ENCODE data around the gene BIK. TPM values are rescaled to one million over a fixed set of nuclear protein-coding genes. Genes with fewer than 3 reads are reported as not detected.
"Not testable (repeated sequence)": the region's sequence is repeated elsewhere in the genome, so short reads cannot be mapped to it uniquely, and the experiment has no call there.

The BIK gene
- total RNA-seq, 1 experiment from 2014 or later = 0.14 TPM

DNA sequence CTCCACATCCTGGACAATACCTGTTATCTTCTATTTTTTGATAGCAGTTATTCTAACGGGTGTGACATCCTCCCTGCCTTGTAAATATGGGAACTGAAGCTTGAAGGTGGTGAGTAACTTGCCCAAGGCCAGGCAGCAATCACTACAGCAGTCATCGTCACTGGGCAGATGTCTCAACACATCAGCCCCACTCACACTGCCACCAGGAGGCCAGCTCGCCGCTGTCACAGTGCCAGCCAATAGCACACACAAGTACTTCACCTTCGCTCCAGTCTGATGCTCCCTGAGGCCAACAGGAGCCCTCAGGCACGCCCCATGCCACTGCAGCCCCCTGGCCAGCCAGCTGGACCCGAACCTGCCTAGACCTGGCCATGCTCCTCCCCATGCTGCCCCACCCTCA lies 16.5 kb upstream of the BIK start:
- Histone ChIP-seq H3K4me1 (no peaks in the 10 kb centered on the region; the same call in 1 of the 2 replicates), H3K27me3 (no peaks in the 10 kb centered on the region), H3K9me3 (replicated peaks) (peaks cover 3% of the 10 kb centered on the region; the same call in 1 of the 2 replicates), H3K4me3 (no peak overlapping the region), H3K36me3 (no peaks in the 10 kb centered on the region), H3K27ac (no peak overlapping the region)
- peak; percentile 58 to 68 for DNase-seq

- no peak for DNase-seq
- Histone ChIP-seq H3K4me3 (no peak overlapping the region), H3K4me1 (no peaks in the 10 kb centered on the region; the same call in 1 of the 2 replicates), H3K9me3 (replicated peaks) (peaks cover 3% of the 10 kb centered on the region; the same call in 1 of the 2 replicates), H3K27me3 (no peaks in the 10 kb centered on the region), H3K36me3 (no peaks in the 10 kb centered on the region), H3K27ac (no peak overlapping the region)
These were observed 16.0 kb upstream of the BIK start for GRCh38 chr22:43094551-43094950.

- no peak for DNase-seq
- peaks cover 3% of the 10 kb centered on the region; the same call in 1 of the 2 replicates for H3K9me3 ChIP-seq (replicated peaks)
- H3K4me3 ChIP-seq = no peak overlapping the region
- H3K4me1 ChIP-seq = no peaks in the 10 kb centered on the region; the same call in 1 of the 2 replicates
- no peaks in the 10 kb centered on the region for H3K27me3 ChIP-seq
- no peaks in the 10 kb centered on the region for H3K36me3 ChIP-seq
- H3K27ac ChIP-seq = no peak overlapping the region
These were observed 14.1 kb upstream of the BIK start for GRCh38 chr22:43096420-43096819.

DNA sequence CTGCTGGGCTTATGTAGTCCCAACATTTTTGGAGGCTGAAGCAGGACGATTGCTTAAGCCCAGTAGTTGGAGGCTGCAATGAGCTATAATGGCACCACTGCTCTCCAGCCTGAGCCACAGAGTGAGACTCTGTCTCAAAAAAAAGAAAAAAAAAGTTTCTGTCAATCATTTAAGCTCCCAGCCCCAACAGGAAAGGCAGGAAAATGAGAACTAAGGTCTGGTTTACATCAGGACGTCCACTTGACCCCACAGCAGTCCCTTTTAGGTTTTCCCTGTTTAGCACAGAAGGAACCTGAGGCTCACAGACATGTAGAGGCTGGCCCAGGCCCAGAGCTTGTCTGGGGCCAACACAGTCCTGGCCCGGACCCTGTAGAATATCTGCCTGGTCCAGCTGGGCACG lies 12.2 kb upstream of the BIK start:
- Histone ChIP-seq H3K4me3 (no peak overlapping the region), H3K36me3 (no peaks in the 10 kb centered on the region), H3K27me3 (no peaks in the 10 kb centered on the region), H3K9me3 (replicated peaks) (peaks cover 3% of the 10 kb centered on the region; the same call in 1 of the 2 replicates), H3K27ac (no peak overlapping the region), H3K4me1 (no peaks in the 10 kb centered on the region; the same call in 1 of the 2 replicates)
- no peak for DNase-seq

DNA sequence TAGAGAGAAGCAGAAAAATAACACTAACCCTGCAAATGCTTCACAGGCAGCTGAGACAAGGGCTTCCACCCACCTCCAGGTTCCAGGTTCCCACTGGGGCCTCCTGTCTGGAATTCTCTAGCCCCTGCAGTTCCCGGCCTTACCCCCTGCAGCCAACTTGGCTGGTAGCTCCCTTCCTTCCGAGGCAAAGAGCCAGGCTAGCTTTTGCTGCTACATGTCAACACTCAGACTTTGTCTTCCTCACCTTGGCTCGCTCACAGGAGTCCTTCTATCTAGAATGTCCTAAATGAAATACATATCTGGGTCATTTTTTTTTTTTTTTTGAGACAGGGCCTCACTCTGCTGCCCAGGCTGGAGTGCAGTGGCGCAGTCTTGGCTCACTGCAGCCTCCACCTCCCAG lies 11.5 kb upstream of the BIK start:
- Histone ChIP-seq H3K9me3 (replicated peaks) (peaks cover 3% of the 10 kb centered on the region; the same call in 1 of the 2 replicates), H3K27ac (no peak overlapping the region), H3K4me3 (no peak overlapping the region), H3K27me3 (no peaks in the 10 kb centered on the region), H3K36me3 (no peaks in the 10 kb centered on the region), H3K4me1 (no peaks in the 10 kb centered on the region)
- no peak for DNase-seq

- H3K9me3 ChIP-seq (replicated peaks) = peaks cover 3% of the 10 kb centered on the region; the same call in 1 of the 2 replicates
- no peak overlapping the region for H3K4me3 ChIP-seq
- no peaks in the 10 kb centered on the region for H3K4me1 ChIP-seq
- DNase-seq = no peak
- H3K36me3 ChIP-seq = no peaks in the 10 kb centered on the region
- no peak overlapping the region for H3K27ac ChIP-seq
- H3K27me3 ChIP-seq = peaks cover 5% of the 10 kb centered on the region; the same call in 1 of the 2 replicates
These were observed 10.3 kb upstream of the BIK start for GRCh38 chr22:43100225-43100624.

- peaks cover 9% of the 10 kb centered on the region for H3K27me3 ChIP-seq
- no peaks in the 10 kb centered on the region for H3K4me1 ChIP-seq
- no peak overlapping the region for H3K4me3 ChIP-seq
- H3K9me3 ChIP-seq (replicated peaks) = peaks cover 2% of the 10 kb centered on the region; the same call in 1 of the 2 replicates
- H3K36me3 ChIP-seq = no peaks in the 10 kb centered on the region
- H3K27ac ChIP-seq = no peak overlapping the region
- DNase-seq = no peak
These were observed 9.2 kb upstream of the BIK start for GRCh38 chr22:43101306-43101705.

GRCh38 chr22:43104056-43104625 lies 6.4 kb upstream of the BIK start:
- H3K27ac ChIP-seq; H3K9me3 ChIP-seq (replicated peaks); H3K4me1 ChIP-seq; H3K36me3 ChIP-seq; H3K4me3 ChIP-seq; DNase-seq: not testable (repeated sequence)
- peaks cover 18% of the 10 kb centered on the region for H3K27me3 ChIP-seq

DNA sequence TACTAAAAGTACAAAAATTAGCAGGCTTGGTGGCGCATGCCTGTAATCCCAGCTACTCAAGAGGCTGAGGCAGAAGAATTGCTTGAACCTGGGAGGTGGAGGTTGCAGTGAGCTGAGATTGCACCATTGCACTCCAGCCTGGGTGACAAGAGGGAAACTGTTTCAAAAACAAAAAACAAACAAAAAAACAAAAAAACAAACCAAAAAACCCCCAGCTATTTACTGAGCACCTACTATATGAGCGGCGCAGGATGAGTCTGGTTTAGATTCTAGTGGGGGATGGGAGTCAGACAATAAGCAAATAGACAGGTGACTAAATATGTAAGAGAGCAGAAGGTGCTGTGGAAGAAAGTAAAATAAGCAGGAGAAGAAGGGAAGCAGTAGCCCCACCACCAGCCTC lies 5.6 kb upstream of the BIK start:
- H3K27me3 ChIP-seq = peaks cover 24% of the 10 kb centered on the region
- not testable (repeated sequence) for H3K27ac ChIP-seq; H3K4me1 ChIP-seq; DNase-seq; H3K9me3 ChIP-seq (replicated peaks); H3K4me3 ChIP-seq; H3K36me3 ChIP-seq

- DNase-seq = no peak
- Histone ChIP-seq H3K36me3 (no peaks in the 10 kb centered on the region), H3K4me3 (no peak overlapping the region), H3K4me1 (peaks cover 4% of the 10 kb centered on the region; the same call in 1 of the 2 replicates), H3K27ac (no peak overlapping the region), H3K27me3 (peaks cover 31% of the 10 kb centered on the region), H3K9me3 (replicated peaks) (no peaks in the 10 kb centered on the region)
These were observed 4.2 kb upstream of the BIK start for GRCh38 chr22:43106302-43106701.

DNA sequence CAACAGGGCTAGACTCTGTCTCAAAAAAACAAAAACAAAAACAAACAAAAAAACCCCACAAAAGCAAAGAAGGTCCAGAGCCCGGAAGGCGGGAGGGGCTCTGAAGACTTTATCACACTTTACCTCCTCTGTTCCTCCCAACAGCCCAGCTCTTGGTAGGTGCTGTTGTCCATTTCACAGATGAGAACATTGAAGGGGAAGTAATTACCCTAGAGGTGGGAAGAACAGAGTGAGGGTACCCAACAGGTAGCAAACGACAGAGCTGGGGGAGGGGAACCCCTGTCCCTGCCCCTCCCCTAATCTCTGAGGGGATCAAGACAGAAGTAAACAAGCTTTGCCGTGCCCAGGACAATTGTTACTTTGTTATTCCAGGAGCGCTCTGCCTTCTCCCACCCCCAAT lies 1.0 kb upstream of the BIK start:
- Histone ChIP-seq H3K36me3 (no peaks in the 10 kb centered on the region), H3K4me1 (peaks cover 4% of the 10 kb centered on the region; the same call in 1 of the 2 replicates), H3K4me3 (no peak overlapping the region), H3K27me3 (peaks cover 52% of the 10 kb centered on the region), H3K9me3 (replicated peaks) (no peaks in the 10 kb centered on the region), H3K27ac (no peak overlapping the region)
- no peak for DNase-seq

DNA sequence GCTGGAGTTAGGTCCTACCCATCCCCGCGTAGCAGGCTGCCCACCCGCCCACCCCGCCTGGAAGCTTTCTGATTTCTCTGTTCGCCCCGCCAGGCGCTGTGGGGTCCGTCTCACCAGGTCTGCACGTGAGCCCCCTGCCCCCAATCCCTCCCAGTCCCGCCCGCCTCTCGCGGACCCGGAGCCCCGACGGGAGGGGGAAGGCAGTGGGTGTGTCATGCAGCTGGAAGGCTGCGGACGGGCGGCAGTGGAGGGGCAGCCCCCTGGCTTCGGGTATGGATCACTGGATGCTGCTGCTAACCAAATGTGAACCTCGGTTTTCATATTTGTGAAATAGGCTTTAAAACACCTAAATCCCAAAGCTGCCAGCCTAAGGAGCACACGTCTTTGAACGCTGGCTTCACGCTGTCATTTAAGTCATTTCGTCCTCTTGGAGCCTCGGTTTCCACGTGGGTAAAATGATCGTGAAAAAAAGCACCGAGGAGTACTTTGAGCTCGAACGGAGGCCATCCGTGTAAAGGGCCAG lies 568 bp upstream of the BIK start:
- Histone ChIP-seq H3K9me3 (replicated peaks) (no peaks in the 10 kb centered on the region), H3K4me3 (peak overlapping the region; percentile 38), H3K36me3 (no peaks in the 10 kb centered on the region), H3K27ac (no peak overlapping the region), H3K4me1 (peaks cover 4% of the 10 kb centered on the region; the same call in 1 of the 2 replicates), H3K27me3 (peaks cover 54% of the 10 kb centered on the region)
- DNase-seq = no peak

DNA sequence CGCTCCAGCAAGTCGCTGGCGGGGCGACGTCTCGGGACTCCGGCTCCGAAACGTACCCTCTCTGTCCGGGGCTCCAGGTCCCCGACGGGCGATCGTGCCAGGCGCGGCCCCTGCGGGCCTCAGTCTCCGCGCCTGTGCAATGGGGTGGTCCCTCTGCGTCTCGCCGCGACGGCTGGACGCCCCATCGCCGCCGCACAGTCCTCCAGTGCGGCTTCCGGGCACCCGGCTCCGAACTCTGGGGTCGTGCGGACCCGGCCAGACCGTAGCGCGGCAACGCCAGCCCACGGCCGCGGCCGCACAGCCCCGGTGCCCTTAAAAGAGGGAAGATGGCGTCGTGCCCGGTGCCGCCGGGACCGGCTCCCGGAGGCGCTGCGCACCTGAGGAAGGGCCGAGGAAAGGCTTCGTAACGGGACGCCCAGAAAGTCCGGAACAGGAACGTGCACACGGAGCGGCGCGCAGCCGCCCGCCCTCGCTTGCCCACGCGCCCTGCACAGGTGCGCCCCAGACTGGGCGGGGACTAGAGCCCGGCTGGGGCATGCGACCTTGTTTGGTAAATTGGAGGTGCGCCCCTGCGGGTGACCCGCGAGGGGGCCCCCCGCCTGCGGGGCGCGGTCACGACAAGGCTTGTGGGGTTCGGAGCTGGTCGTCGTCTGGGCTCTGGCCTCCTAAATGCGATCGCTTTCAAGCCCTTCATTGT lies 525 bp downstream of the BIK start:
- H3K4me1 ChIP-seq = peaks cover 4% of the 10 kb centered on the region; the same call in 1 of the 2 replicates
- peaks cover 51% of the 10 kb centered on the region for H3K27me3 ChIP-seq
- no peak overlapping the region for H3K27ac ChIP-seq
- no peak for DNase-seq
- peak overlapping the region; percentile 38 for H3K4me3 ChIP-seq
- no peaks in the 10 kb centered on the region for H3K9me3 ChIP-seq (replicated peaks)
- no peaks in the 10 kb centered on the region for H3K36me3 ChIP-seq

GRCh38 chr22:43113526-43114251 lies 3.1 kb downstream of the BIK start:
- Histone ChIP-seq H3K9me3 (replicated peaks) (no peaks in the 10 kb centered on the region), H3K36me3 (no peaks in the 10 kb centered on the region), H3K4me1 (peaks cover 4% of the 10 kb centered on the region; the same call in 1 of the 2 replicates), H3K27me3 (peaks cover 44% of the 10 kb centered on the region), H3K27ac (no peak overlapping the region), H3K4me3 (no peak overlapping the region)
- DNase-seq = no peak

- no peak for DNase-seq
- Histone ChIP-seq H3K9me3 (replicated peaks) (no peaks in the 10 kb centered on the region), H3K27ac (no peak overlapping the region), H3K4me1 (peaks cover 4% of the 10 kb centered on the region; the same call in 1 of the 2 replicates), H3K4me3 (no peak overlapping the region), H3K36me3 (no peaks in the 10 kb centered on the region), H3K27me3 (peaks cover 34% of the 10 kb centered on the region)
These were observed 4.4 kb downstream of the BIK start for GRCh38 chr22:43114958-43115357.

Data from SJCRH30 (cell line).